GM18907 (cell line): Measurements from ENCODE around the gene DGCR6L.
"Not testable (repeated sequence)": the region's sequence is repeated elsewhere in the genome, so short reads cannot be mapped to it uniquely, and the experiment has no call there.

Source experiments
- ATAC-seq: cut with Tn5 transposase; IDR thresholded peaks from one replicate; pipeline ENCODE4 v1.9.1; 2021; ENCODE audit warnings: mild to moderate bottlenecking, moderate library complexity; ENCODE audit not compliant: unreplicated experiment

The DGCR6L gene

DNA sequence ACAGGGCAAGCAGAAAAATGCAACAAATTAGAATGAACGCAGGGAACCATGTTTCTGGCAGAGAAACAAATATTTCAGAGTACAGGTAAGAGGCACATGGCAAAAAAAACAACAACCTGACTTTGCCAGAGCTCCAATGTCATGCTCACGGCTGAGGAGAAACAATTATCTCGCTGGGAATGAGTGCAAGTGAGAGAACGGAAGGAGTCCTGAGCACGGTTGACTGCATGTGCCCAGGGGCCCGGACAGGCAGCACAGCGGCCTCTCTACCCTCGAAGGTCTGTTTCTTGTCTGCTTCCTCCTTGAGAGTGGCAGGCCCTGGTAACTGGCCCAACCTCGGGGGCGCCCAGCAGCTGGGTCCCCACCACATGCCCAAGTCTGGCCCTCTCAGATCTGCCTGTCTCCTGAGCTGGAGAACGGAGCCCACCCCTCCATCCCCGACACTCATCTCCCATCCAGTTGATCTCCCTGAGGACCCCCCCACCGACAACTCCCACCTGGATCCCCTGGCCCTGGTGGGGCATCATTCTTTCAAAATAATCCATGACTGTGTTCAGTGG lies 27.1 kb downstream of the DGCR6L start:
- no peak for ATAC-seq

GRCh38 chr22:20292108-20292507 lies 27.8 kb downstream of the DGCR6L start:
- ATAC-seq, result no peak

DNA sequence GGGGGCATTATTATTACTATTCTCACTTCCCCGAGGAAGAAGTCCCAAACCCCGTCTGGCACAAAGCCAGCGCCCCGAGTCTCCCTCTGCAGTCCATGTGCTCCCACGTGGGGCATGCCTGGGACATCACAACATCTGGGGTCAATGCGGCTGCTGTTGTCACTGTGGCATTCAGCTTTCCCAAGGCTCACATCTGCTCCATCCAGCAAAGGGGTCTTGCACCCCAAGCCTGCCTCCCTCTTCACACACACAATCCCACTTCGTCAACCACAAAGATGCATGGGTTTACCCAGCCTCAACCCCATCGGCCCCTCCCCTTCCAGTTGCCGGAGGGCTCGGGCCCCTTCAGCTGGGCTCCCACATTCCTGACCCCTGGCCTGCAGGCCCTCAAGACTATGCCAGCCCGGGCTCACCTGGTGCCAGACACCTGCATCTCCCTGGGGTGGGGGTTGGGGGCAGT lies 28.2 kb downstream of the DGCR6L start:
- no peak for ATAC-seq

GRCh38 chr22:20291249-20291586 lies 28.6 kb downstream of the DGCR6L start:
- no peak for ATAC-seq

- ATAC-seq, result no peak
These were observed 29.1 kb downstream of the DGCR6L start for GRCh38 chr22:20290578-20291248.

DNA sequence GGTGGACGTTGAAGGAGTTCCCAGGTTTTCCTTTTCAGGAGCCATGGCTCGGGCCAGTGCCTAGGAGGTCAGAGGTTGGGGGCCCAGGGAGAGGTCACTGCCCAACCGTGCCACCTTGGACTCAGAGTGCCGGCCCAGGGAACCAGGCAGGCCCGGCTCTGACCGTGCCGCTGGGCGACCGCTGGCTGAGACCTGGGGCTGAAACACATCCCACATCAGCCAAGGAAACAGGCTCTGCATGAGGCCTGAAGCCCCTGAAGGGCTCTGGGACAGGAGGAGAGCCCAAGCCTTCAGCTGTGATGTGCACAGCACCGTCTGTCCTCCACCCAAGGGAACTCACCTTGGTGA lies 29.8 kb downstream of the DGCR6L start:
- ATAC-seq, result no peak

- ATAC-seq, result not testable (repeated sequence)
These were observed 30.4 kb downstream of the DGCR6L start for GRCh38 chr22:20289182-20290044.

DNA sequence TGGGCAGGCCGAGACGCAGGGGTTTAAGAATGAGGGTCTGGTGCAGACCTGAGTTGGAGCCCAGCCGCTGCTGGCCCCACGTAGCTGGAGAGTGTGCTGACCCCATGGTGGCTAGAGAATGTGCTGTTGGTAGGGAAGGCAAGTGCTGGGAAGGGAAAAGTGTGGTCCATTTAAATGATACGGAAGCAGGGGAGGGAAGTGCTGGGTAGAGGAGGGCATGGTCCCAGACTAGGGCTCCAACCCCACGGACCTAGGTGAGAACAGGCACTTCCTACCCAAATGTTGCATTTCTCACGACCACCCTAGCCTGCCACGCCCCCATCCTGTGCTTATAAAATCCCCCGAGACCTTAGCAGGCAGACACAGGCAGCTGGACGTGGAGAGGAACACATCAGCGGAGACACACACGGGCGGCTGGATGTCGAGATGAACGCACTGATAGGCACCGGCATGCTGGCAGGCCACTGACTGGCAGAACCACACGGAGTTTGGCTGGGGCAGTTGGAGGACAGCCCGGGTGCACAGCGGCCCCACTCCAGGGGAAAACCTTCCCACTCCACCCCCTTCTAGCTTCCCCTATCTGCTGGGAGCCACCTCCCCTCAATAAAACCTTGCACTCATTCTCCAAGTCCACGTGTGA lies 33.0 kb downstream of the DGCR6L start:
- ATAC-seq, result not testable (repeated sequence)

DNA sequence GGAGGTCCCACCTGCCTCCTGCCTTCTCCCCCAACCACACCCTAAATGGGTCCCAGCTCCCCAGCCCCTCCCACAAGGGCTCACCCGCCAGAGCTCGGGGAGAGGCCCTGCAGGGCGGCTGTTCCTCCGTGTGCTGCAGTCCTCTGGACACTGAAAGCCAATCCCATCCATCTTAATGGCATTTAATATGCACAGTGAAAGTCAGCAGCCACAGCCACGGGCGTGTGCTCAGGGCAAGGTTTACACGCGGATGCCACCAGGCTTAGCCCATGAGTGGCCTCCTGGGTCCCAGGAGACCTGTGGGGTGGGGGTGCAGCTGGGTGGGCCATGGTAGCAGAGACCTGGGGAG lies 33.6 kb downstream of the DGCR6L start:
- not testable (repeated sequence) for ATAC-seq

DNA sequence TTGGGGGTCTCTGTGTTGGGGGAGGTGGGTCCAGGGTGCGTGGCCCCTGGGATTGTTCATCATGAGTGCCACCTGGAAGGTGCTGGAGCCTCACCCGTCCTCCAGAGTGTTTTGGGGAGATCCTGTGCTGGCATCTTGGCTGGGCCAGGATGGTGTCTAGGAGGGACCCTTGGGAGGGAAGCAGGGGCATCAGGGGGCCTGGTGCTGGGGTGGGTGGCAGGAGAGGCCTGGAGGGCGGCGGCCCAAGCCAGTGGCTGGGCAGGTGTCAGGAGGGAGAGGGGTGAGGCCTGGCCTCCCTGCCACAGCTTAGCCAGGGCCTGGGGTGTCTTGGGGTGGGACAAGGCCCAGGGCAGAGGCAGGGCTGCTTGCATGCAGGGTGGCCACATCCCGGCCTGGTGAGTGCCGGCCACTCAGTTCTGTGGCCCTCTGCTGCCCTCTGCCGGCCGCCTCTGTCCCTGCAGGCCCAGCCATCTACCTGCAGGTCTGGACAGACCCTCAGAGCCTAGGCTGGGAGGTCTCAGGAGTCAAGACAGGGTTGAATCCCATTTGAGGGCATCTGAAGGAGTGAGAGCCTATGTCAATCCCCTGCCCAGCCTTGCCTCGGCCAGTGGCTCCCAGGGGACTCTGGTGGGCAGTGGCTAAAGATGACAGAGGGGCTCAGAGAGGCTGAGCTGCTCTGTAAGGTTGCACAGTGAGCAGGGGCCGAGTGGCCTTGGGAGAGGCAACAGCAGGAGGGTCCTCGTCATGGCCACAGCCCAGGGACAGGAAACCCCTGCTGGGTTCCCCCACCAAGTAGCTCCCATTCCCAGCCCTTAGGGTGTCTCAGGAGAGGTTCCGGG lies 34.2 kb downstream of the DGCR6L start:
- not testable (repeated sequence) for ATAC-seq

- ATAC-seq, result no peak
These were observed 35.3 kb downstream of the DGCR6L start for GRCh38 chr22:20284471-20285086.

GRCh38 chr22:20283674-20284066 lies 36.2 kb downstream of the DGCR6L start:
- ATAC-seq, result no peak

DNA sequence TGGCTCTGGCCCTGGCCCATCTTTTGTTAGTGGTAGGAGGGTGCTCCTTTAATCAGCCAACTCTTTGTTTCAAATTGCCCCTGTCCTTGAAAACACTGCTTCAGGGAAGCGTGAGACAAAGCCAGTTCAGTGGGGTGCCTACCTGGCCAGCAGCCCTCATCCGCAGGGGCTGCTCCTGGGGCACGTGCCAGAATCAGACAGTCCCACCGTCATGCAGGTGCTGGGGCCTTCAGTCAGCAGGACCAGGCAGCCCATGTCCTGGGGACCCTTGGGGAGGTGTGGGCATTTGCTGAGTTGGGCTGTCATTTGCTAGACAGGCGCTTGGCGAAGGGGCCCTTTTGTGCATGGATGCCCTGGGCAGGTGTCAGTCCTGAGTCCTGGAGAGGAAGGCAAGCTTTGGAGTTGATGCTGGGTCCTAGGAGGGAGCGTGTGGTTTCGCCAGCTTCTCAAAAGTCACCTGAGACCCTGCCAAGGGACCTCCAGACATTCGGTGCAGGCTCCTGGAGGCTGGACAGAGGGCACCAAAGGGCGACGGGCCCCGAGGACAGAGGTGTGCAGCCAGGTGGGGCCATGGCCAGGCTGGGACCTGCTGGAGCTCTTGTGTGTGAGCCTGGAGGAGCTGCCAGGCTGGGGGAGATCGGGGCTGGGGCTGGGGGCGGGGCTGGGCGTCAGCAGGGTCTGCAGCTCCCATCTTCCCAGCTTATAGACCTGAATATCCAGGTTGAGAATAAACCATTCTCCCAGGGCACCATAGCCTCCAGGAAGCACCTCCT lies 36.8 kb downstream of the DGCR6L start:
- ATAC-seq, result no peak

- ATAC-seq, result no peak
These were observed 38.0 kb downstream of the DGCR6L start for GRCh38 chr22:20281891-20282290.

GRCh38 chr22:20281473-20281872 lies 38.4 kb downstream of the DGCR6L start:
- not testable (repeated sequence) for ATAC-seq

GRCh38 chr22:20280866-20281265 lies 39.0 kb downstream of the DGCR6L start:
- ATAC-seq, result no peak

DNA sequence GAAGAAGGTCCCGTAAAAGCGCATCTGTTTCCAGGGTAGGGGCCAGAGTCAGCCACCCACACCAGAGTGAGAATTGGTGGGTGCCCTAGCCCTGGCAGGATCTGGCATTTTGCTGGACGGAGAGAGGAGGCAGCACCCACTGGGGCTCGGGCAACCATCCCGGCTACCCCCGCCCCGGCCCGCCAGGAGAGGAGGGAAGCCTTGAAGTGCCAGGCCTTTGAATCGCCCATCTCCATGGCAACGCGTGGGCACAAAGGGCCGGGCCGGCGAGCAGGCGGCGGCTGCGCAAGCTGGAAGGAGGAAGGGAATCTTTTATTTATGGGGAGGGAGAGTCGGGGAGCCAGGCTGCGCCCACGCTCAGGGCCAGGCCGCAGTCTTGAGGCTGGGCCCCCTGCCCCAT lies 39.7 kb downstream of the DGCR6L start:
- ATAC-seq, result not testable (repeated sequence)

DNA sequence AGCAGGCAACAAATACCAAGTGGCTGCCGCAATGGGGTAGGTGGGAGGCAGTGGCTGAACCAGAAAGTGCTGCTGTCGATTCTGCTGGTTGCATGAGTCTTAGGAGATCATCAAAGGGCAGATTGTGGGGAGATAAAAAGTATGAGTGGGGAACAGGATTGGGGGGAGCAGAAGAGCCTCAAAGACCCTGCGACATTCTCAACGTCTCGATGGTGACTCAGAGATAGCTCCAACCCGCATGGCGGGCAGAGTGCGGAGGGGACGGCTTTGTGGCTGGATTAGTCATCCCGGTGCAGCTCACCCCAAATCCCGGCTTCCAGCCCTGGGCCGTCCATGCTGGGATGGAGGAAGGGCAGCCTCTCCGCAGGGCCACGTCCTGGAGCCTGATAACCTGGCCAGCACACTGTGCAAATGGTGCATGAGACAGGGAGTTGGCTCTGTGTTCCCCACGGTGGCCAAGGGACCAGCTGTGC lies 40.2 kb downstream of the DGCR6L start:
- ATAC-seq, result no peak

GRCh38 chr22:20278726-20279490 lies 41.0 kb downstream of the DGCR6L start:
- ATAC-seq, result not testable (repeated sequence)
